ENCODE results near the gene SLC25A18.
A peak's percentile ranks its signal among the peaks of the same experiment; 100 is the strongest.
"Not testable (repeated sequence)": the region's sequence is repeated elsewhere in the genome, so short reads cannot be mapped to it uniquely, and the experiment has no call there.

SLC25A18 gene

DNA sequence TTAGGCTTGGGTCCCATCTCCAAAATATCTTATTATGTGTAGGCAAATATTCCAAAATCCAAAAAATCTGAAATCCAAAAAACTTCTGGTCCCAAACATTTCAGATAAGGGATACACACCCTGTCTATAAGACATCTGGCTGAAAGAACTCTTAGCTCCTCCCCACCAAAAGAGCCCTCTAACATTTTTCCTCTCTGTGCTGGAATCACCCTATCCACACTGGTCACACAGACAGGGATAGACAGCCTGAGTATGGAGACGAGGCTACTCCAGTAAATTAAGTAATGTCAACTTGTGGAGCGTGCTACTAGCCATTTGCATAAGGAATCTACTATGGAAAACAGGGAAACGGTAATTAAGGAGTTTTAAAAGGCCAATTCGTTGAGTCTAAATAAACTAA lies 40.4 kb downstream of the SLC25A18 start:
- DNase-seq (ENCODE audit: low read depth in 2 of 2, low spot score in 1 of 2): no peak

DNA sequence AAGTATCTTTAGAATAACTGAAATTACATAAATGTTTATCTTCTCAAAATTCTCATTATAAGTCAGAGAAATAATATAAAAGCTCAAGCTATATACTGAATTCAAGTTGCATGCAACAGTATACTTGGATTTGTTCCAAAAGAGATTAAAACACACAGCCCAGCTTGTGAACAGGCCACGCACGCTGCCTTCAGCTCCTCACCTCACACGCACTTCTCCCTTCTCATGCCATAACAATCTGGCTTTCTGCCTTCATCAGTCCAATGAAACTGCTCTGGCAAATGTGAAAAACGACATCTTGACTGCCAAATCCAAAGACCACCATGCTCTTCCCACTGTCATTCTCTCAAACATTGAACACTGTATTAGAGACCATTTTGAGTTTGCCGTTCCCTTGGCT lies 43.2 kb downstream of the SLC25A18 start:
- no peak for DNase-seq (ENCODE audit: low read depth in 2 of 2, low spot score in 1 of 2)

DNA sequence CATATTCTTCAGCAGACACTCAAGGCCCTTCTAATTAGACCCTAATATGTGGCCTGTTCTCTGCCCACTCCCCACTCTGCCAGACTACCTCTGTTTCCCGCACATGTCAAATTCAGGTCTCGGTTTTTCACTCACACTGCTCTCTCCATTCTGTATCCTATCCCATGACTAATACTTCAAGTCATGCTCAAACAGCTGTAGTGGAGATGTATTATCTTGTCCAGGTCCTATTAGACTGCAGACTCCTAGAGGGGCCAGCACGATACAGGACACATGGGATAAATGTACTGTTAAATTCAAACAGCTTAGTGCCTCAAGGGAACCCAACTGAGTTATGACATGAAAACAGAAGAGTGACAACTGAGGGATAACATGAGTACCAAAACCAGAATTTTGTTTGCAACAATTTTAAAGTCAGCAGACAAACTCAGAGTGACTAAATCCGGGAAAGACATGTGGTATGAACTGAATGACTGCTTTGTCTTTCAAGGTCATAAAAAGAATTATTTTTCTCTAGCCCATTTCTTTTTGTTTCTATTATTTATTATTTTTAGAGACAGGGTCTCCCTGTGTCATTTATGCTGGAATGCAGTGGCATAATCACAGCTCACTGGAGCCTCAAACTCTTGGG lies 44.7 kb downstream of the SLC25A18 start:
- no peak for DNase-seq (ENCODE audit: low read depth in 2 of 2, low spot score in 1 of 2)

DNA sequence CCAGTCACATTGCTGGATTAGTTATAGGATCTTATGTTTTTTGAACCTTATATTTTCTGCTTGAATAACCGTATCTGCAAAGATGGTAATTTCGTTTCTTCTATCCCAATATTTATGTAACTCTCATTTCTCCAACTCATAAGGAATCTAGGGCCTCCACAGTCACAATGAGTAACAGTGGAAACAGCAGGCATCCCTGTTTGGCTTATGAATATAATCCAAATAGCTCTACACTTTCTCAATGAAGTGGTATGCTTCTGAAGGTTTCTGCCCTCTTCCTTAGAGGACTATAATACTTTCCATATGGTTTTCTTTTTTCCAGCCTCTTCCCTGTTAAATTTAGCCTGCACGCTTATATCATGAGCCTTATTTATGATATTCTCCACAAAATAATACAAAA lies 48.8 kb downstream of the SLC25A18 start:
- DNase-seq (ENCODE audit: low read depth in 2 of 2, low spot score in 1 of 2): no peak

DNA sequence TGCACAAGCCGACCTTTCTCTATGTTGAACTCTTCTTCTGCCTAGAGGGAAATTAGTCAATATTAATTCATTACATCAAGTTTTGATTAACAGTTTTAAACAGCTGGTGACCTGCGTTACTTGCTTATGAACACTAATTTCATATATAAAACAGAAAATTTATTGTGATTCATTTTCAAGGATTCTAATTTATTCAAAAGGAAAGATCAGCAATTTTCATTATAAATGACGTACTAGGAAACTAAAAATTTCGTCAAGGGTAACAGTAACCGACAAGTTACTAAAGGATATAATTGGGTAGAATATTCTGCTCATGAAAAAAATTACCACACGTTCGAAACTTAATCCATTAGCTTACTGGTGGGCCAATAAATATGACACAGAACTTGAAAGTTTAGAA lies 50.0 kb downstream of the SLC25A18 start:
- no peak for DNase-seq (ENCODE audit: low read depth in 2 of 2, low spot score in 1 of 2)

DNA sequence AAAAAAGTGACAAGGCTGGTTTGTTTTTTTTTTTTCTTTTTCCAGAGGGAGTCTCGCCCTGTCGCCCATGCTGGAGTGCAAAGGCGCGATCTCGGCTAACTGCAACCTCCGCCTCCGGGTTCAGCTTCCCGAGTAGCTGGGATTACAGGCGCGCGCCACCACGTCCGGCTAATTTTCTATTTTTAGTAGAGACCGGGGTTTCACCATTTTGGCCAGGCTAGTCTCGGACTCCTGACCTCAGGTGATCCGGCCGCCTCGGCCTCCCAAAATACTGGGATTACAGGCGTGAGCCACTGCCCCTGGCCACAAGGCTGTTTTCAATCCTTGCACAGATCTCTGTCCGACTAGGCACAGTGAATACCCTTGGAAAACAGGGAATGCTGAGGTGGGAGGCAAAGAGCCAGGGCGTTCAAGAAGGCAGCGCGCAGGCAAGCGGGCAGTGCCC lies 64.7 kb downstream of the SLC25A18 start:
- DNase-seq (ENCODE audit: low read depth in 2 of 2, low spot score in 1 of 2): no peak

DNA sequence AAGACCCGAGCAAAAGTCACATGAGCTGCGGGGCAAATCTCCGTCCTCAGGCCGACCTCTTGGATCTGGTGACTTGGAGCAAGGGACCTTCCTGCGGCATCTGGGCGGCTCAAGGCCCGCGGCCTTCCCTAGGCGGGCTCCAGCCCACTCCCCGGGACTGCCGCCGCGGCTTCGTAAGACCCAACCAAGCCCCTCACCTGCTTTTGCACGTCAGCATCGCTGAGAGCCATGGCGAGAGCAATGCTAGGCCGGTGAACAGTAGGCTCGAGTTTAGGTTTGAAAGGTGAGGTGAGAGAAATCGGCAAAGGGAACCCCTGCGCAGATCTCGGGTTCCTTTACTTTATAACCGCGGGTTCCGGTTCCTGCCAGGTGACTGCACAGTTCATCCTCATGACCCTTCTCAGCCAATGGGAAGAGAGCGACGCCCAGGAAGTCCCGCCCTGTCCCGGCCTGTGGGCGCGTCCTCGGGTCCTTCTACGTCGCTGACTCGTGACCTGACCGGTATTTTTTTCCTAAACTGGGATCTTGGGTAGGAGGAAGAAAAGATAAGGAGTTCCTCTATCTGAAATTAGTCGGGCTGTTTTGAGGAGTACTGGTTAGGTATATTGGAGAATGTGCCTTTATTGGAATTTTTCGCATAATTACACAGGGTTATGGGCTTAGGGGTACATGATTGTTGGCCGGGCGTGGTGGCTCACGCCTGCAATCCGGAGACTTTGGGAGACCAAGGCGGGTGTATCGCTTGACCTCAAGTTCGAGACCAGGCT lies 65.3 kb downstream of the SLC25A18 start, which contains the start of gene ATP6V1E1:
Gene ATP6V1E1, minus strand, starts transcription at position 344 of the 767 bp plus-strand sequence. Its CDS starts 114 bp downstream, at position 230.
- DNase-seq (ENCODE audit: low read depth in 2 of 2, low spot score in 1 of 2): peak; percentile 84 to 87

DNA sequence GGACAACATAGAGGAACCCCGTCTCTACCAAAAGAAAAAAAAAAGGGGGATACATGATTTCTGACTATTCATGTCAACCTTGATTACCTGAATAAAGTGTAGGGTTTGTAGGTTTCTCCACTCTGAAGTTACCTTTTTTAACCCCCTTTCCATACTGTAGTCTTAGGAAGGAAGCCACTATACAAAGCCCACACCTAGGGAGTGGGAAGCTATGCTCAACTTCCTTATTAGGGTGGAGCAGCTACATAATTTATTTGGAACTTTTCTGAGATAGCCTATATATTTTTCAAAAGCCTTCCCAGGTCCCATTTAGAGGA lies 65.8 kb downstream of the SLC25A18 start:
- no peak for DNase-seq (ENCODE audit: low read depth in 2 of 2, low spot score in 1 of 2)

DNA sequence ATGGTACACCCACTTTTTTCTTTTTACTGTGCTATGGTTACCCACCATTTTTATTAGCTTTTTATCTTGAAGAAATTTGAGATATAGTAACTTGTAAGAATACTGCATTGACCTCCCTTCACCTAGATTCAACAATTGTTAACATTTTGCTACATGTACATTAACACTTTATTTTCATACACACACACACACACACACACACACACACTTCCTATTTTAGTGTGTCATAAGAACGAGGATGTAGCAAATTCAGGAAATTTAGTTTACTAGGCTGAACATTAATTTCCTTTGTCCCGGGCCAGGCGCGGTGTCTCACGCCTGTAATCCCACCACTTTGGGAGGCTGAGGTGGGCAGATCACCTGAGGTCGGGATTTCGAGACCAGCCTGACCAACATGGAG lies 66.3 kb downstream of the SLC25A18 start:
- DNase-seq (ENCODE audit: low read depth in 2 of 2, low spot score in 1 of 2): no peak

DNA sequence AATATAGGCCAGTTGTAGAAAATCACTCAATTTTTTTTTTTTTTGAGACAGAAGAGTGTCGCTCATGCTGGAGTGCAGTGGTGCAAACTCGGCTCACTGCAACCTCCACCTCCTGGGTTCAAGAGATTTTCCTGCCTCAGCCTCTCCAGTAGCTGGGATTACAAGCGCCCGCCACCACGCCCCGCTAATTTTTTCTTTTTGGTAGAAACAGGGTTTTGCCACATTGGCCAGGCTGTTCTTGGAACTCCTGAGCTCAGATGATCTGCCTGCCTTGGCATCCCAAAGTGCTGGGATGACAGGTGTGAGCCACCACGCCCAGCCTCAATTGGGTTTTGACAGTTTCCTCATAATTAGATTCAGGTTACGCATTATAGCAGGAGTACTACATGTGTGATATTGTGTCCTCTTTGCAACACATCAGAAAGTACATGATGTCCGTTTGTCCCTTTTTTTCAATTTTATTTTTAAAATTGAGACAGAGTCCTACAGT lies 67.8 kb downstream of the SLC25A18 start:
- DNase-seq (ENCODE audit: low read depth in 2 of 2, low spot score in 1 of 2): no peak

DNA sequence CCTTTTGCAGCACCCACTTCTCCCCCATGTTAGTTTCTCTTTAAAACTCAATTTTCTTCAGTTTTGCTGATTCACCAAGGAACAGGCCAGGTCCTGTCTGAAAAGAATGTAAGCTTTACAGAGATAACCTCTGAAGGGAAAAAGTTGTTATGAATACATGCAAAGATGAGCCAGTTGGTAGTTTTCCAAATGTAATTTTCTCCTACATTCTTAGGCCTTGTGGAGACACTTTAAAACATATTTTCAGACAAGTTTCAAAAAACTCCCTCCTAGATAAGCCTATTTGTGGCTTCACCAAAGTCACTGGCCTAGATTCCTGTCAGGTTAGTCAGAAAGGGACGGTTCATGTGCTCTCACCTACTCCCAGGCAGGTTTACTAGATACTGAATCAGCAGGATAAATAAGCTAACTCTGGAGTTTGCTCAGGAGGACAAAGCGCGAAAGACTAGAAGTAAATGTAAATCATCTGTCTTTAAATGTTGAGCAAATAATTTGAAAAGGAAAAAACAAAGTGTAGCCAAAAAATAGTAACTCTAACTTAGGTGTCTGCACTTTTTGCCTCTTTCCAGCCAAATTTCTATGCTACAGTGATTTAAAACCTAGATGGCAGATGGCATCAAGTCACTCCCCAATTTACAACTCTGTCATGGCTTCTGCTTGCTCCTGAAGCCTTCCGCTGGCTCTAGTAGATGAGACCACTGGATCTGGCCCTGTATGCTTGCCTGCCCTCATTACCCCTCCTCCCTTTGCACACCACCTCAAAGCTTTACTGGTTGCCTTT lies 70.1 kb downstream of the SLC25A18 start:
- no peak for DNase-seq (ENCODE audit: low read depth in 2 of 2, low spot score in 1 of 2)

DNA sequence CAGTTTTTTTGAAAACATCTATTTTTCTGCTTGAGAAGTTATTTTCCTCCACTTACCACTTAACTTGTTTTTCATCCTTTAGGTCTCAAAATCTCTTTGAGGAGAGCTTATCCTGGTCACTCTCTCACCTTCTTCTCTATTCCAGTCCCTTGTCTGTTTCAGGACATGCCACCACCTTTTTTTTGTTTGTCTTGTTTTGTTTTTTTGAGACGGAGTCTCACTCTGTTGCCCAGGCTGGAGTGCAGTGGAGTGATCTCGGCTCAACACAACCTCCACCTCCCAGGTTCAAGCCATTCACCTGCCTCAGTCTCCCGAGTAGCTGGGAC lies 70.7 kb downstream of the SLC25A18 start:
- no peak for DNase-seq (ENCODE audit: low read depth in 2 of 2, low spot score in 1 of 2)

DNA sequence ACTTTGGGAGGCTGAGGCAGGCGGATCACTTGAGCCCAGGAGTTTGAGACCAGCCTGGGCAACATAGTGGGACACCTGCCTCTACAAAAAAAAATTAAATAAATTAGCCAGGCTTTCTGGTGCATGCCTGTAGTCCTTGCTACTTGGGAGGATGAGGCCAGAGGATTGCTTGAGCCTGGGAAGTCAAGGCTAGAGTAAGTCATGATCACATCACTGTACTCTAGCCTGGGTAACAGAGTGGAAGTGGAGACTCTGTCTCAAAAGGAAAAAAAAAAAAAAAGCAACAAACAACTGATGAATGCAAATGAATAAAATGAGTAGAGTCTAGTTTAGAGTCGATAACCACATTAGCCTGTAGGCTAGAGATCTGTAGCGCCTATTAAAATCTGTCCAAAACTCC lies 71.4 kb downstream of the SLC25A18 start:
- no peak for DNase-seq (ENCODE audit: low read depth in 2 of 2, low spot score in 1 of 2)

DNA sequence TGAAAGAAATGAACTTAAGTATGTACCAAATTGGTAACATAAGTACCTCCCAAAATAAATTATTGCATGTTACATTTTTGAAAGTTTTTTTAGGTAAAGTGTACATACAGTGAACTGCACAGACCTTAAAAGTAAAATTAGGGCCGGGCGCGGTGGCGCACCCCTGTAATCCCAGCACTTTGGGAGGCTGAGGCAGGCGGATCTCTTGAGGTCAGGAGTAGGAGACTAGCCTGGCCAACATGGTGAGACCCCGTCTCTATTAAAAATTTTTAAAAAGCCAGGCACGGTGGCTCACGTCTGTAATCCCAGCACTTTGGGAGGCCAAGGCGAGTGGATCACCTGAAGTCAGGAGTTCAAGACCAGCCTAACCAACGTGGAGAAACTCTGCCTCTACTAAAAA lies 73.6 kb downstream of the SLC25A18 start:
- DNase-seq (ENCODE audit: low read depth in 2 of 2, low spot score in 1 of 2): not testable (repeated sequence)

DNA sequence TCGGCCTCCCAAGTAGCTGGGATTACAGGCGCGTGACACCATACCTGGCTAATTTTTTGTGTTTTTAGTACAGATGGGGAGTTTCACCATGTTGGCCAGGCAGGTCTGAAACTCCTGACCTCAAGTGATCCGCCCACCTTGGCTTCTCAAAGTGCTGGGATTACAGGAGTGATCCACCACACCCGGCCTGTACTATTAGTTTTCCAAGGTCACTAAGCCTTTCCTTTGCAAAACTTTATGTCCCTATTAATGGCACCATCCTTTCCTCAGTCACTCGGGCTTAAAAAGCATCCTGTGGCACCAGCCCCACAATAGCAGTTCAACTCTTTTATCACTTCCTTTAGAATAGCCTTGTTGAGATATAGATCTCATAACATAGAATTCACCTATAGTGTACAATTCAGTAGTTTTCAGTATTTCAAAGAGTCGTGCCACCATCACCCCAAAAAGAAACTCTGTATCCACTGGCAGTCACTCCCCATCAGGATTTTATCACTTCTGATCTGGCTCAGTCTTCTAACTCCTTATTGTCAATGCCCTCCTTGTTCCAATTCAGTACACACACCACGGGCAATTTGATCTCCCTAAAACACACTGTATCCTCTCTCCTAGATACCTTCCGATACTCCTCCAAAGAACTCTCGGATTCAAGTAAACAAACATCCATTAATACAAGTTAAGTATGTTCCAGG lies 74.3 kb downstream of the SLC25A18 start:
- DNase-seq (ENCODE audit: low read depth in 2 of 2, low spot score in 1 of 2): no peak

DNA sequence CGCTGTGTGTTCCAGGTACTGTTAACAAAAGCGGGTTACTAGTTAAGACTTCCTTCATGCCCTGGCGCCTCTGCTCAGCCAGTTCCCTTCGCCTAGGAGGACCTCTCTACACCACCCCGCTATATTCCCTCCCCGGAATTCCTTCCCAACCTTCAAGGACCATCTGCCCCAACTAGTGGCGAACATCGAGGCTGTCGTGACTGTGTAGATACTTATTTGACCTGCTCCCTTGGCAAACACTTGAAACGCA lies 74.8 kb downstream of the SLC25A18 start:
- DNase-seq (ENCODE audit: low read depth in 2 of 2, low spot score in 1 of 2): no peak

DNA sequence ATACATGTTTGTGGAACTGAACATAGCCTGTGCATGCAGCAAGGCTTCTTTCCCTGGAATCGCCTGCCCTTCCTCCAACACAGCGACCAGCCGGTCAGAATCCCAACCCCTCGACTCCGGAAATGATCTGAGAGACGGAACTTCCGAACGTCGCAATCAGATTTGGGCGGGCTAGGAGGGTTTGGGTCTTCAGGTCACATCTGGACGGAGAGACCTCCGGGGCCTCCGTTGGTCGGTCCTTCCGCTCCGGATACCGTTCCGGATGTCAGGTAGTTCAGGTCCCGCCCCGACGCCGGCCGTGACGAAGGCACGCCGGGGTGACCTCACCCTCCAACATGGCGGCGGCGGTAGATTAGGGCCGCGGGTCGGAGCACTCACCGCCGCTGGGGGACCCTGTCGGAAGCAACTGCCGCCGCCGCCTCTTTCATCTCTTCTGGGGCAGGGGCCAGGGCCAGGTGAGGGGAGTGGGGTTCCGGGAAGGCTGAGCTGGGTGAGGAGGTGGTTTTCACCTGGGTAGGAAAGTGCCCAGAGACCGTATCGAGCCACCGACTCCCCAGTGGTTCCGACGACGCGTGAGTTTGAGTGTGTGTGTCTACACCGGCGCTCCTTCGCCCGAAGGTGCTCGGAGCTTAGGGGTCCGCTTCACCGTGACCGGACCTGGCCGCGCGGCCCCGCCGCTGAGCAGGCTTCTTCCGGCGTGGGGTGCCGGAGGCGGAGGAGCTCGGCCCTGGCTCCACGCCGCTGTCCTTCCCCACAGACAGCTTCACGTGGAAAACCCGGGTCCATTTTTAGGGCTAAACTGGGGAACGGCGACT lies 75.3 kb downstream of the SLC25A18 start, which contains the start of gene BCL2L13:
Gene BCL2L13, plus strand, starts transcription at position 326 of the 815 bp plus-strand sequence. CDS start 16,955 bp downstream, outside the sequence.
- peak; percentile 61 to 75 for DNase-seq (ENCODE audit: low read depth in 2 of 2, low spot score in 1 of 2)

DNA sequence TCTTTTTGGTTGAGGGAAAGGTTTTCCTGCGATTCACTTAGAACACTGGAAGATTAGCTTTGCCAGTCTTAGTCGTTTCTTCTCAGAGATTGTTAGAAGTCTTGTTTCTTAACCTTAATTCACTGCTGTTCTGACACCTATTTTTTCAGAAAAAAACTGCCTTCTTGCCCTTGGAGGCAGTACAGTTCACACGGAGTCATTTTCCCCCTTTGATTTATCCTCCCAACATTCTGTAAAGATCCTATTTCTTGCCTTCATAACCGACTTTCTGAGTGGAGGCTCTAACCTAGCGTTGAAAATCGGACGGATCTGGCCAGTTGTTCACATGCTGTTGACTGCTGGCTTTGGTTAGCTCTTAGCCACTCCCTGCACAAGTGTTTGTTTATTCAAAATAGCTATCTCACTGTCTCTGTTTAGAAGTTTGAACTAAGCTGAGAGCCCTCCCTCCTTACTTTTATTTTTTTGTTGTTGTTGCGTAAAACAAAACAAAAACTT lies 76.0 kb downstream of the SLC25A18 start:
- no peak for DNase-seq (ENCODE audit: low read depth in 2 of 2, low spot score in 1 of 2)

All from stimulated activated CD8-positive, alpha-beta memory T cell treated with anti-CD3 and anti-CD28 coated beads, Interleukin-4, amount 100 ng/mL, for 1 hour (primary cell).